GM18870 (cell line): ENCODE data around the gene SBSN.

Source experiments
- ATAC-seq: cut with Tn5 transposase; IDR thresholded peaks from one replicate; pipeline ENCODE4 v1.9.1; 2021; ENCODE audit warnings: moderate library complexity; ENCODE audit not compliant: unreplicated experiment

SBSN gene

GRCh38 chr19:35509018-35509652 is 19.0 kb downstream of the SBSN start:
- ATAC-seq, result no peak

GRCh38 chr19:35508129-35508528 is 20.0 kb downstream of the SBSN start:
- no peak for ATAC-seq

- ATAC-seq, result no peak
Observed at GRCh38 chr19:35507561-35507960, 20.6 kb downstream of the SBSN start.

- ATAC-seq, result no peak
Observed at GRCh38 chr19:35506011-35506410, 22.1 kb downstream of the SBSN start.

- ATAC-seq, result no peak
Observed at GRCh38 chr19:35502751-35503150, 25.4 kb downstream of the SBSN start.

- ATAC-seq, result no peak
Observed at GRCh38 chr19:35501684-35502083, 26.4 kb downstream of the SBSN start.

- no peak for ATAC-seq
Observed at GRCh38 chr19:35500611-35501010, 27.5 kb downstream of the SBSN start.

GRCh38 chr19:35498984-35499527 is 29.1 kb downstream of the SBSN start:
- no peak for ATAC-seq

GRCh38 chr19:35498220-35498619 is 29.9 kb downstream of the SBSN start:
- no peak for ATAC-seq

GRCh38 chr19:35497406-35497805 is 30.7 kb downstream of the SBSN start:
- no peak for ATAC-seq

GRCh38 chr19:35495107-35496064 is 32.7 kb downstream of the SBSN start:
- no peak for ATAC-seq

GRCh38 chr19:35493971-35494370 is 34.1 kb downstream of the SBSN start:
- ATAC-seq, result no peak

- ATAC-seq, result no peak
Observed at GRCh38 chr19:35491836-35492360, 36.2 kb downstream of the SBSN start.

- ATAC-seq, result no peak
Observed at GRCh38 chr19:35490364-35490763, 37.7 kb downstream of the SBSN start, which contains the start of gene KRTDAP. KRTDAP (minus strand) TSS chr19:35490464; CDS start chr19:35490442, 22 bp downstream.

GRCh38 chr19:35488677-35489076 is 39.4 kb downstream of the SBSN start:
- ATAC-seq, result no peak

- no peak for ATAC-seq
Observed at GRCh38 chr19:35487656-35488182, 40.4 kb downstream of the SBSN start.

- ATAC-seq, result no peak
Observed at GRCh38 chr19:35486268-35486708, 41.8 kb downstream of the SBSN start.

- no peak for ATAC-seq
Observed at GRCh38 chr19:35484252-35485036, 43.7 kb downstream of the SBSN start.

GRCh38 chr19:35483089-35483488 is 45.0 kb downstream of the SBSN start:
- no peak for ATAC-seq
